ENCODE measurements around the gene COL26A1.
A peak's percentile ranks its signal among the peaks of the same experiment; 100 is the strongest.
"Not testable (repeated sequence)": the region's sequence is repeated elsewhere in the genome, so short reads cannot be mapped to it uniquely, and the experiment has no call there.

Gene COL26A1

GRCh38 chr7:101426303-101427011 lies 63.8 kb downstream of the COL26A1 start:
- Histone ChIP-seq H3K27ac (ENCODE audit: low read depth, low read length) (no peak overlapping the region), H3K36me3 (ENCODE audit: insufficient read depth, low read length) (peaks cover 14% of the 10 kb centered on the region; the same call in 1 of the 2 replicates), H3K27me3 (ENCODE audit: insufficient read depth, low read length) (no peaks in the 10 kb centered on the region), H3K4me1 (ENCODE audit: insufficient read depth, low read length) (no peaks in the 10 kb centered on the region), H3K9ac (ENCODE audit: low read depth, low read length) (no peak overlapping the region), H3K9me3 (ENCODE audit: insufficient read depth, low read depth, low read length) (no peaks in the 10 kb centered on the region), H3K4me3 (ENCODE audit: low read length) (no peak overlapping the region)
- 96% methylated on average over 10 of the region's 10 CpGs for WGBS

GRCh38 chr7:101428093-101428866 lies 65.6 kb downstream of the COL26A1 start:
- Histone ChIP-seq H3K36me3 (ENCODE audit: insufficient read depth, low read length) (peaks cover 10% of the 10 kb centered on the region; the same call in 1 of the 2 replicates), H3K9me3 (ENCODE audit: insufficient read depth, low read depth, low read length) (no peaks in the 10 kb centered on the region), H3K27me3 (ENCODE audit: insufficient read depth, low read length) (no peaks in the 10 kb centered on the region), H3K4me3 (ENCODE audit: low read length) (no peak overlapping the region), H3K9ac (ENCODE audit: low read depth, low read length) (no peak overlapping the region), H3K27ac (ENCODE audit: low read depth, low read length) (no peak overlapping the region), H3K4me1 (ENCODE audit: insufficient read depth, low read length) (no peaks in the 10 kb centered on the region)
- 92% methylated on average over 11 of the region's 11 CpGs for WGBS

GRCh38 chr7:101432316-101432715 lies 69.6 kb downstream of the COL26A1 start:
- no peak overlapping the region for H3K9ac ChIP-seq (ENCODE audit: low read depth, low read length)

GRCh38 chr7:101433688-101434087 lies 71.0 kb downstream of the COL26A1 start:
- H3K9me3 ChIP-seq (ENCODE audit: insufficient read depth, low read depth, low read length): no peaks in the 10 kb centered on the region
- 85% methylated on average over 3 of the region's 4 CpGs for WGBS
- peaks cover 18% of the 10 kb centered on the region for H3K4me1 ChIP-seq (ENCODE audit: insufficient read depth, low read length)
- no peak overlapping the region for H3K4me3 ChIP-seq (ENCODE audit: low read length)
- H3K27me3 ChIP-seq (ENCODE audit: insufficient read depth, low read length): no peaks in the 10 kb centered on the region
- H3K36me3 ChIP-seq (ENCODE audit: insufficient read depth, low read length): no peaks in the 10 kb centered on the region
- no peak overlapping the region for H3K27ac ChIP-seq (ENCODE audit: low read depth, low read length)
- H3K9ac ChIP-seq (ENCODE audit: low read depth, low read length): no peak overlapping the region

More at GRCh38 chr7:101432316-101432715, 69.6 kb downstream of the COL26A1 start:
- Histone ChIP-seq H3K36me3 (ENCODE audit: insufficient read depth, low read length) (no peaks in the 10 kb centered on the region), H3K27ac (ENCODE audit: low read depth, low read length) (no peak overlapping the region), H3K27me3 (ENCODE audit: insufficient read depth, low read length) (no peaks in the 10 kb centered on the region), H3K9me3 (ENCODE audit: insufficient read depth, low read depth, low read length) (no peaks in the 10 kb centered on the region), H3K4me3 (ENCODE audit: low read length) (no peak overlapping the region), H3K4me1 (ENCODE audit: insufficient read depth, low read length) (peaks cover 15% of the 10 kb centered on the region)
- 94% methylated on average over 3 of the region's 3 CpGs for WGBS

GRCh38 chr7:101434155-101434554 lies 71.5 kb downstream of the COL26A1 start:
- not testable (repeated sequence) for H3K9ac ChIP-seq (ENCODE audit: low read depth, low read length); H3K4me3 ChIP-seq (ENCODE audit: low read length); H3K9me3 ChIP-seq (ENCODE audit: insufficient read depth, low read depth, low read length); H3K36me3 ChIP-seq (ENCODE audit: insufficient read depth, low read length); H3K27me3 ChIP-seq (ENCODE audit: insufficient read depth, low read length); H3K27ac ChIP-seq (ENCODE audit: low read depth, low read length)
- WGBS: 94% methylated on average over 8 of the region's 8 CpGs
- H3K4me1 ChIP-seq (ENCODE audit: insufficient read depth, low read length): peaks cover 18% of the 10 kb centered on the region

GRCh38 chr7:101435461-101436220 lies 73.0 kb downstream of the COL26A1 start:
- Histone ChIP-seq H3K9ac (ENCODE audit: low read depth, low read length) (peak overlapping the region; percentile 26), H3K4me1 (ENCODE audit: insufficient read depth, low read length) (peaks cover 18% of the 10 kb centered on the region), H3K27me3 (ENCODE audit: insufficient read depth, low read length) (no peaks in the 10 kb centered on the region), H3K27ac (ENCODE audit: low read depth, low read length) (peak overlapping the region; percentile 55), H3K4me3 (ENCODE audit: low read length) (no peak overlapping the region), H3K36me3 (ENCODE audit: insufficient read depth, low read length) (no peaks in the 10 kb centered on the region), H3K9me3 (ENCODE audit: insufficient read depth, low read depth, low read length) (no peaks in the 10 kb centered on the region)
- WGBS: 69% methylated on average over 22 of the region's 22 CpGs

GRCh38 chr7:101436221-101436735 lies 73.6 kb downstream of the COL26A1 start:
- Histone ChIP-seq H3K4me3 (ENCODE audit: low read length) (no peak overlapping the region), H3K27me3 (ENCODE audit: insufficient read depth, low read length) (no peaks in the 10 kb centered on the region)
- 81% methylated on average over 15 of the region's 15 CpGs for WGBS

GRCh38 chr7:101436857-101437576 lies 74.3 kb downstream of the COL26A1 start:
- Histone ChIP-seq H3K27ac (ENCODE audit: low read depth, low read length) (no peak overlapping the region), H3K4me1 (ENCODE audit: insufficient read depth, low read length) (peaks cover 18% of the 10 kb centered on the region), H3K4me3 (ENCODE audit: low read length) (no peak overlapping the region), H3K27me3 (ENCODE audit: insufficient read depth, low read length) (no peaks in the 10 kb centered on the region), H3K9ac (ENCODE audit: low read depth, low read length) (0 out of 2 replicates have a peak overlapping the region, but pooled peaks have one; percentile 0), H3K9me3 (ENCODE audit: insufficient read depth, low read depth, low read length) (no peaks in the 10 kb centered on the region), H3K36me3 (ENCODE audit: insufficient read depth, low read length) (no peaks in the 10 kb centered on the region)
- 65% methylated on average over 19 of the region's 19 CpGs for WGBS

More at GRCh38 chr7:101436221-101436735, 73.6 kb downstream of the COL26A1 start:
- H3K9me3 ChIP-seq (ENCODE audit: insufficient read depth, low read depth, low read length): no peaks in the 10 kb centered on the region
- peak overlapping the region; percentile 55; the same call in 1 of the 2 replicates for H3K27ac ChIP-seq (ENCODE audit: low read depth, low read length)
- H3K9ac ChIP-seq (ENCODE audit: low read depth, low read length): peak overlapping the region; percentile 26; the same call in 1 of the 2 replicates
- no peaks in the 10 kb centered on the region for H3K36me3 ChIP-seq (ENCODE audit: insufficient read depth, low read length)
- H3K4me1 ChIP-seq (ENCODE audit: insufficient read depth, low read length): peaks cover 18% of the 10 kb centered on the region

- Histone ChIP-seq H3K36me3 (ENCODE audit: insufficient read depth, low read length) (no peaks in the 10 kb centered on the region; the same call in 1 of the 2 replicates), H3K9ac (ENCODE audit: low read depth, low read length) (no peak overlapping the region), H3K4me3 (ENCODE audit: low read length) (no peak overlapping the region), H3K27ac (ENCODE audit: low read depth, low read length) (no peak overlapping the region), H3K4me1 (ENCODE audit: insufficient read depth, low read length) (peaks cover 6% of the 10 kb centered on the region), H3K9me3 (ENCODE audit: insufficient read depth, low read depth, low read length) (no peaks in the 10 kb centered on the region), H3K27me3 (ENCODE audit: insufficient read depth, low read length) (no peaks in the 10 kb centered on the region)
- 88% methylated on average over 7 of the region's 7 CpGs for WGBS
These were observed 79.2 kb downstream of the COL26A1 start for GRCh38 chr7:101441890-101442289.

GRCh38 chr7:101442426-101443070 lies 79.9 kb downstream of the COL26A1 start:
- no peaks in the 10 kb centered on the region for H3K9me3 ChIP-seq (ENCODE audit: insufficient read depth, low read depth, low read length)
- H3K9ac ChIP-seq (ENCODE audit: low read depth, low read length): no peak overlapping the region
- H3K27ac ChIP-seq (ENCODE audit: low read depth, low read length): no peak overlapping the region
- WGBS: 86% methylated on average over 15 of the region's 15 CpGs
- H3K4me3 ChIP-seq (ENCODE audit: low read length): no peak overlapping the region
- 0 out of 2 replicates have a peak, but pooled peaks cover under 1% of the 10 kb centered on the region for H3K4me1 ChIP-seq (ENCODE audit: insufficient read depth, low read length)
- no peaks in the 10 kb centered on the region for H3K27me3 ChIP-seq (ENCODE audit: insufficient read depth, low read length)
- no peaks in the 10 kb centered on the region; the same call in 1 of the 2 replicates for H3K36me3 ChIP-seq (ENCODE audit: insufficient read depth, low read length)
